KOPT-K1 (cell line): ENCODE results near the gene PMIS2.

Experiments used
- H3K27ac ChIP-seq: fragments of 200-600 bp; sonication (generic); 2 replicates; pipeline ENCODE4 v1.5.1; 2016; ENCODE audit warnings: antibody characterized with exemption, mild to moderate bottlenecking, low read depth, low read length; ENCODE audit not compliant: poor library complexity, severe bottlenecking
- H3K36me3 ChIP-seq: fragments of 200-600 bp; sonication (generic); 2 replicates; pipeline ENCODE4 v1.5.1; 2017; ENCODE audit warnings: antibody characterized with exemption, mild to moderate bottlenecking, low read length, moderate library complexity; ENCODE audit not compliant: insufficient read depth
- H3K9me3 ChIP-seq: fragments of 200-600 bp; sonication (generic); 2 replicates; pipeline ENCODE4 v1.5.1; 2017; ENCODE audit warnings: antibody characterized with exemption, low read length, mild to moderate bottlenecking; ENCODE audit not compliant: insufficient read depth, poor library complexity, severe bottlenecking

PMIS2 gene

DNA sequence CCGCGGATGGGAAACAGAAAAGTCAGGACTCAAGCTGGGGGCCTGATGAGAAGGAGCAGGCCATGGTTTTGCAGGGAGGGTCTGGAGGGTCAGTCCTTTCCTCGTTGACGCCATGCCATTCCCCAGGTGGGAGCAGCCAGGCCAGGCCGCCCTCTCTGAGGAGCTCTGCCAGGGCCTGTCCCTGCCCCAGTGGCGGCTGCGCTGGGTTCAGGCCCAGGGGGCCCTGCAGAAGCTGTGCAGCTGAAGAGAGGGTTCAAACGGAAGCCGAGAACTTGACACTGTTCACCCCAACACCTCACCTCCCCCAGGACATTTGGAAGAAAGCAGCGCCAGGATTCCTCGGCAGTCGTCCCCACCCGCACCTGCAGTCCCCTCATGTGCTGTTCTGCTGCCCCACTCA, 36.8 kb downstream of the PMIS2 start:
- H3K36me3 ChIP-seq, result peaks cover 50% of the 10 kb centered on the region
- H3K27ac ChIP-seq, result no peak overlapping the region
- no peaks in the 10 kb centered on the region for H3K9me3 ChIP-seq

GRCh38 chr19:35623327-35624010, 37.5 kb downstream of the PMIS2 start:
- no peak overlapping the region for H3K27ac ChIP-seq
- no peaks in the 10 kb centered on the region for H3K9me3 ChIP-seq
- peaks cover 43% of the 10 kb centered on the region for H3K36me3 ChIP-seq

GRCh38 chr19:35628264-35628564, 42.2 kb downstream of the PMIS2 start:
- H3K36me3 ChIP-seq, result peaks cover 30% of the 10 kb centered on the region
- no peaks in the 10 kb centered on the region for H3K9me3 ChIP-seq
- H3K27ac ChIP-seq, result peak overlapping the region; percentile 63

- Histone ChIP-seq H3K27ac (peak within 1 kb of the TSS; percentile 63), H3K9me3 (no peaks in the 10 kb centered on the region), H3K36me3 (peaks cover 35% of the 10 kb centered on the region)
Measured at GRCh38 chr19:35628565-35629331, 42.8 kb downstream of the PMIS2 start, which contains the start of gene RBM42. Gene RBM42 (plus strand): TSS chr19:35629036. CDS start chr19:35629154, 118 bp downstream.

- Histone ChIP-seq H3K27ac (peak overlapping the region; percentile 63), H3K9me3 (no peaks in the 10 kb centered on the region), H3K36me3 (peaks cover 41% of the 10 kb centered on the region)
Measured at GRCh38 chr19:35629332-35629633, 43.3 kb downstream of the PMIS2 start.

- Histone ChIP-seq H3K36me3 (peaks cover 83% of the 10 kb centered on the region), H3K27ac (no peak overlapping the region), H3K9me3 (no peaks in the 10 kb centered on the region)
Measured at GRCh38 chr19:35633727-35634440, 47.9 kb downstream of the PMIS2 start.

- peaks cover 69% of the 10 kb centered on the region for H3K36me3 ChIP-seq
- H3K9me3 ChIP-seq, result no peaks in the 10 kb centered on the region
- no peak overlapping the region for H3K27ac ChIP-seq
Measured at GRCh38 chr19:35636651-35637050, 50.7 kb downstream of the PMIS2 start.
